Measurements from ENCODE around the gene NAGPA. TPM values are rescaled to one million over a fixed set of nuclear protein-coding genes. Genes with fewer than 3 reads are reported as not detected.
"Not testable (repeated sequence)": the region's sequence is repeated elsewhere in the genome, so short reads cannot be mapped to it uniquely, and the experiment has no call there.

The NAGPA gene, protein sequence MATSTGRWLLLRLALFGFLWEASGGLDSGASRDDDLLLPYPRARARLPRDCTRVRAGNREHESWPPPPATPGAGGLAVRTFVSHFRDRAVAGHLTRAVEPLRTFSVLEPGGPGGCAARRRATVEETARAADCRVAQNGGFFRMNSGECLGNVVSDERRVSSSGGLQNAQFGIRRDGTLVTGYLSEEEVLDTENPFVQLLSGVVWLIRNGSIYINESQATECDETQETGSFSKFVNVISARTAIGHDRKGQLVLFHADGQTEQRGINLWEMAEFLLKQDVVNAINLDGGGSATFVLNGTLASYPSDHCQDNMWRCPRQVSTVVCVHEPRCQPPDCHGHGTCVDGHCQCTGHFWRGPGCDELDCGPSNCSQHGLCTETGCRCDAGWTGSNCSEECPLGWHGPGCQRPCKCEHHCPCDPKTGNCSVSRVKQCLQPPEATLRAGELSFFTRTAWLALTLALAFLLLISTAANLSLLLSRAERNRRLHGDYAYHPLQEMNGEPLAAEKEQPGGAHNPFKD
- 23.1 and 31.6 TPM in 2 replicates for total RNA-seq (2014; rRNA removed; shearing (Covaris generic))

DNA sequence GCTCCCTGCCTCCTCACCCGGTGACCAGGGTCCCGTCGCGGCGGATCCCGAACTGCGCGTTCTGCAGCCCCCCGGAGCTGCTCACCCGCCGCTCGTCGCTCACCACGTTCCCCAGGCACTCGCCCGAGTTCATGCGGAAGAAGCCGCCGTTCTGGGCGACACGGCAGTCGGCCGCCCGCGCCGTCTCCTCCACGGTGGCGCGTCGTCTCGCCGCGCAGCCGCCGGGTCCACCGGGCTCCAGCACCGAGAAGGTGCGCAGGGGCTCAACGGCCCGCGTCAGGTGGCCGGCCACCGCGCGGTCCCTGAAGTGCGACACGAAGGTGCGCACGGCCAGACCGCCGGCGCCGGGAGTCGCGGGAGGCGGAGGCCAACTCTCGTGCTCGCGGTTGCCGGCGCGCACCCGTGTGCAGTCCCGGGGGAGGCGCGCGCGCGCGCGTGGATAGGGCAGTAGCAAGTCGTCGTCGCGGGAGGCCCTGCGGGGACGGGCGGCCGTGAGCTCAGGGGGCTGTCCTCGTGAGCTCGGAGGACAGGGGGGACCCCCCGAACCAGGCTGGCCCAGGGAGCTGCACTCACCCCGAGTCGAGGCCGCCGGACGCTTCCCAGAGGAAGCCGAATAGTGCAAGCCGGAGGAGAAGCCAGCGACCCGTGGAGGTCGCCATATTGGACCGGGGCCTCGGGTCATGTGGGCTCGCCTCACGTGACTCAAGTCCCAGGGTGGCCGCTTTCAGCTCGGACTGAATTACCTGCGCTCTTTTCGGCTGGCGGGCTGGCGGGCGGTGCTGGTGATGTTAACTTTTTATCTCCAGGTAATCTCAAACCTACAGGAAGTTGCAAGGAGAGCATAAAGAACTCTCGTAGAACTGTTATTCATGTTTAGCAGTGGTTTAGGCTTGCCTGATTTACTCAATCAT lies at the start of gene NAGPA:
Gene NAGPA, minus strand, starts transcription at position 680 of the 911 bp plus-strand sequence. Its CDS starts 21 bp downstream, at position 659.
- DNase-seq (ENCODE audit: low spot score) = peak; percentile 88
- in situ Hi-C loops (cut with HindIII; ENCODE audit: low sequenced_read_pairs) = no loop called here

DNA sequence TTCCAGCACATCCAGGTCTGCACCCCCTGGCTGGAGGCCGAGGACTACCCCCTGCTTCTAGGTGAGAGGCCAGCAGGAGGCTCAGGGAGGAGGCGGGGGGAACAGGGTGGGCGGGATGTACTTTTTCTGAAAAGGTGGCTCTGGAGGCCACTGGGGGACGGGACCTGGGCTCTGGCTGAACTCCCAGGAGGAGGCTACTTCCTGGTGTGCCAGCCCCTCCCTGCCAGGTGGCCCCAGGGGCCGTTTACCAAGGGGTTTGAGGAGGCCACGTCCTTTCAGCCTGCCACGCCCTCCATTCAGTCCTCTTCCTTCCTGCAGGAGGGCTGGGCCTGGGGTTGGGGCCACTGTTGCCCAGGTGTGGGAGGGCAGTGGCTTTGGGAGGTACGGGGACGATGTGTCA lies 47.3 kb upstream of the NAGPA start:
- in situ Hi-C loops (cut with HindIII; ENCODE audit: low sequenced_read_pairs); DNase-seq (ENCODE audit: low spot score): not testable (repeated sequence)

DNA sequence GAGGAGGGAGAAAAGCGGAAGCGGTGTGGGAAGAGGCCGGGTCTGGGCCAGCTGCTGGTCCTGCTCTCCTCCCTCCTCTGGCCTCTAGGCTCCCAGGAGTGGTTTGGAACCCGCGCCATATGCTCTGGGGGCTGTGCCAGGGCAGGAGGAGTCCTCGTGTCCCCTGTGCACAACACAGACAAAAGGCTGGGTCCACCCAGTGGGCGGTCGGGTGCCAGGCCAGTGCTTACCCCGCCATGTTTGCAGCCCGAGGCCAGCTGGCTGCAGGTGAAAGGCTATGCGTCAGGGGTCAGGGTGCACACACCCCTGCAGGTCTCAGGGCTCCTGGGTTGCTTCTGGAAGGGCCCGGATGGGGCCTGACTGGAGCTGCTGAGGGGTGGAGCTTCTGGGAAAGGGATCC lies 46.7 kb upstream of the NAGPA start:
- in situ Hi-C loops (cut with HindIII; ENCODE audit: low sequenced_read_pairs); DNase-seq (ENCODE audit: low spot score): not testable (repeated sequence)

DNA sequence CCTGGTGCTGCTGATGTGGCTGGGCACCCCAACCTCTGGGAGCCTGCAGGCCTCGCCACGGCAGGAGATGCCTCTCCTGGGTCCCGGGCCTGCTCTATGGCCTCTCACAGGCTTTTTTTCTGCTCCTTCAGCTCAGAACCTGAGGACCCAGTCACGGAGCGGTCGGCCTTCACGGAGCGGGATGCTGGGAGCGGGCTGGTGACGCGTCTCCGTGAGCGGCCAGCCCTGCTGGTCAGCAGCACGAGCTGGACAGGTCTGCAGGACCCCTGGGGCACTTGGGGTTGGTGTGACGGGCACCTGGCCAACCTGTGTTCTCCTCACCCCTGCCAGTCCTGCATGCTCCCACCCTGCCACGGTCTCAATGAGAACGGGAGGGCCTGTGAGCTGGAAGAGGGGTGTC lies 44.9 kb upstream of the NAGPA start:
- DNase-seq (ENCODE audit: low spot score) = no peak
- in situ Hi-C loops (cut with HindIII; ENCODE audit: low sequenced_read_pairs) = no loop called here

DNA sequence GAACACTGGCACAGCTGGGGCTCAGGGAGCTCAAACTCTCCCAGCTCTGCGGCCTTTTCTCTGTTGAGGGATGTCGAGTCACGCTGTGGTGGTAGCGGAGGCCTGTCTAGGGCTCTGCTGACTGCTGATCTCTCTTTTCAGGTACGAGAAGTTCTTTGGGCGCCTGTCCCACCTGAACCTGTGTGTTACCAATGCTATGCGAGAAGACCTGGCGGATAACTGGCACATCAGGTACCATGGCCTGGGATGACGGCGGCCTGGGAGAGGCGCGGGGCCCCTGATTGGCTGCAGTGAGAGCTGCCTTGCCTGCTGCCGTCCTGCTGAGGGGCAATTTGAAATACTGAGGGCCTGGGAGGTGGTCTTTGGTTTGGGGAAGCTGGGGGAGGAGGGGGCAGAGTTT lies 43.6 kb upstream of the NAGPA start:
- in situ Hi-C loops (cut with HindIII; ENCODE audit: low sequenced_read_pairs) = no loop called here
- no peak for DNase-seq (ENCODE audit: low spot score)

DNA sequence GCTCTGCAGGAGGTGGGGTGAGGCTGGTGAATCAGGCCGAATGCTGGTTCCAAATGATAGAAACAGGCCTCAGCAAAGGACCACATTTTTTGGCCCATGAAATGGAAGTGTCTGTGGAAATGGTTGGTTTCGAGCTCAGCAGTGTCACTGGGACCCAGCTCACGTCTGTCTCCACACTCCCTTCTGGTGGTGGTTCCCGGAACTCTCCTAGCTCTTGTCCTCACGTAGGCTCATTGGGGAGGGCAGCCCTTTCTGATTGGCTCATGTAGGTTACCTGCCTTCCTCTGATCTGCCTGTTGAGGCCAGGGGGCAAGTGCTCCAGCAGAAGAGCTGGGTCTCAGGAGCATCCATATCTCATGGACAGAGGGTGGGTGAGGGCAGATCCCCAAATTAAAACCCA lies 41.9 kb upstream of the NAGPA start:
- in situ Hi-C loops (cut with HindIII; ENCODE audit: low sequenced_read_pairs) = no loop called here

DNA sequence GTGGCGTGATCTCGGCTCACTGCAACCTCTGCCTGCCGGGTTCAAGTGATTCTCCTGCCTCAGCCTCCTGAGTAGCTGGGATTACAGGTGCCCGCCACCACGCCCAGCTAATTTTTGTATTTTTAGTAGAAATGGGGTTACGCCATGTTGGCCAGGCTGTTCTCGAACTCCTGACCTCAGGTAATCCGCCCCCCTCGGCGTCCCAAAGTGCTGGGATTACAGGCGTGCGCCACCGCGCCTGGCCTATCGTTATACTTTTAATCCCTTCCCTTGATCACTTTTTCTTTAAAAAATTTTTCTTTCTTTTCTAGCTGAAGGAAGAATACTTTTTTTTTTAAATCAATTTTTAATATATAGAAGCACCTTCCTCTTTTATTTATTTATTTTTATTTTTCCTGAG lies 40.0 kb upstream of the NAGPA start:
- in situ Hi-C loops (cut with HindIII; ENCODE audit: low sequenced_read_pairs); DNase-seq (ENCODE audit: low spot score): not testable (repeated sequence)

More for the DNA sequence above, 41.9 kb upstream of the NAGPA start:
- no peak for DNase-seq (ENCODE audit: low spot score)

DNA sequence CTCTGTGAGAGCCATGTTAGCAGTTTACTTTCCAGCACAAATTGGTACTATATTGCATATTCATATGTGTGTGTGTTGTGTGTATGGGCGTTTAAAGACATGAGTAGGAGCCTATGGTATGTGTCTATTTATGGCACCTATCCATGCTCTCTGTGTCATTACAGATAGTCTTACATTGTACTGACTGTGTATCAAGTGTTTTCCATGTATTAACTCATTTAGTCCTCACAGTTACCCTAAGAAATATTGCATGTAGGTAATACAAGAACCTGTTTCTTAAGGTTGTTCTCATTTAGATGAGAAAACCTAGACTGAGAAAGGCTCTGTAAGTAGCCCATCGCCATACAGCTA lies 39.5 kb upstream of the NAGPA start:
- in situ Hi-C loops (cut with HindIII; ENCODE audit: low sequenced_read_pairs) = no loop called here
- no peak for DNase-seq (ENCODE audit: low spot score)

DNA sequence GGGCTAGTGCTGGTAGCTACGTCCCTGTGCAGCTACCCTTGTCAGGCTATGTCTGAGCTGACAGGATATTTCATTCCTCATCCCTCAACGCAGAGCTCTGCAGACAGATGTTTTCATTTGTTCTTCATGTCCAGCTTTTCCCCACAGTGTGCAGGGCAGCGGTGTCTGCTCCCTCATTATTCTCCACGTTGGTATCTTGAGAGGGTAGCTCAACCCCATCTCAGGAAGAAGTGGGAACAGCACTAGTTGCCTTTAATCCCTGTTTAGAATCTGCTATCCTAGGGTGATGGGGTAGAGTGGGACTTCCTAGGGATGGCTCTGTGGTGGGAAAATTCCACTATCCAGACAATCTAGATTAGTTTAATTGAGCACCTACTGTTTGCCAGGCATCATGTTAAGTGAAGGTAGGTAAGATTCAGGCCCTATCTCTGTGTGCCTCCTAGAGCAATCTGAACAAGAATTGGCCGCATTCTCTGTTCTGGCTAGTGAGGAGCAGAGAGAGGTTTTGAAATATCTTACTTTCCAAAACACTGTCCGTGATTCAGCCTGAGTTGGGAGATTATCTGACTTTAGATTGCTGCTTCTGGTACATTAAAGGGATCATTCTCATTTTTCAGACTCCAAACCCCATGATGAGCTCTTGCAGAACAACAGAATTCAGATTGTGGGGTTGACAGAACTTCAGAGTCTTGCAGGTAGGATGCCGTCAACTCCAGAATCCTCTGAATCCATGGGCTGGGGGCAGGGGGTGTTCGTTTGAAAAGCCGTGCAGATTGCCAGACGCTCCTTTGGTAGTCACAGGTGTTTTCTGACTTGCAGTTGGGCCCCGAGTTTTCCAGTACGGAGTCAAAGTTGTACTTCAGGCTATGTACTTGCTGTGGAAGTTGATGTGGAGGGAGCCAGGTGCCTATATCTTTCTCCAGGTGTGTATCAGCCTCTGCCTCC lies 38.9 kb upstream of the NAGPA start:
- in situ Hi-C loops (cut with HindIII; ENCODE audit: low sequenced_read_pairs) = no loop called here
- DNase-seq (ENCODE audit: low spot score) = peak; percentile 13

DNA sequence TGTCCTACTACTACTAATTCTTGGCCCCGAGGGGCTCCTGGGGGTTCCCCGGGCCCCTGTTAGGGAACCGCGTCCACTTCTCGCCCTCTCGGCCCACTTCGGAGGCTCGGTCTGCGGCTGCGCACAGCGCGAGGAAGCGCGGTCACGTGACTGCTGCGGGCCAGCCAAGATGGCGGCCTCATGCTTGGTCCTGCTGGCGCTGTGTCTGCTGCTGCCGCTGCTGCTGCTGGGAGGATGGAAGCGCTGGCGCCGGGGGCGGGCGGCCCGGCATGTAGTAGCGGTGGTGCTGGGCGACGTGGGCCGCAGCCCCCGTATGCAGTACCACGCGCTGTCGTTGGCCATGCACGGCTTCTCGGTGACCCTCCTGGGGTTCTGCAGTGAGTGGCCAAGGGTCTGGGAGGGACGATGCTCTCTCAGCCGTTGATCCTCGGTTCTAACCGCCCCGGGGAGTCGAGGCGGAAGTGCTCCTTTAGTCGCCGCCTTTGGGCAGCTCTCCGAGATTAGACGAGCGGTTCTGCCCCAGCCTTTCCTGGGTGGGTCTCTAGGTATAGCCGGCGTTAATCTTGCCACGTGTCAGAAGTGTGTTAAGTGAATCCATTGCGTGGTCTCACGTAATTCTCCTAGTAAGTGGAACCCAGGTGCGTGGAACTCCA lies 38.1 kb upstream of the NAGPA start, which contains the start of gene ALG1:
Gene ALG1, plus strand, starts transcription at position 163 of the 653 bp plus-strand sequence. Its CDS starts 7 bp downstream, at position 170.
- in situ Hi-C loops (cut with HindIII; ENCODE audit: low sequenced_read_pairs) = no loop called here

DNA sequence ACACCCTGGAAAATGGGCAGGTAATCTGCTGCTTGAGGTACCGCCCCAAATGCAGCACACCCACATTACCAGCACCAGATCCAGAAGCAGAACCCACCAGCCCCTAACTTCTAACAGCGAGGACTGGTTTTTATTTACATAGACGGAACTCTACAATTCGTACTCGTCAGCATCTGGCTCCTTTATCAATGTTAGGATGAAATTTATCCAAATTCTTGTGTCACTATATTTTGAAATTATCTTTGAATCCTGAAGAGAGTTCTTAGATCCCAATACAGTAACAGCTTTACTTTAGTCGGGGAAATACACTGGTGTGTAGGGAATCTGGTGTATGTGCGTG lies 37.6 kb upstream of the NAGPA start:
- no peak for DNase-seq (ENCODE audit: low spot score)
- in situ Hi-C loops (cut with HindIII; ENCODE audit: low sequenced_read_pairs) = no loop called here

More for the DNA sequence above, 38.1 kb upstream of the NAGPA start, which contains the start of gene ALG1:
- DNase-seq (ENCODE audit: low spot score) = peak; percentile 81

DNA sequence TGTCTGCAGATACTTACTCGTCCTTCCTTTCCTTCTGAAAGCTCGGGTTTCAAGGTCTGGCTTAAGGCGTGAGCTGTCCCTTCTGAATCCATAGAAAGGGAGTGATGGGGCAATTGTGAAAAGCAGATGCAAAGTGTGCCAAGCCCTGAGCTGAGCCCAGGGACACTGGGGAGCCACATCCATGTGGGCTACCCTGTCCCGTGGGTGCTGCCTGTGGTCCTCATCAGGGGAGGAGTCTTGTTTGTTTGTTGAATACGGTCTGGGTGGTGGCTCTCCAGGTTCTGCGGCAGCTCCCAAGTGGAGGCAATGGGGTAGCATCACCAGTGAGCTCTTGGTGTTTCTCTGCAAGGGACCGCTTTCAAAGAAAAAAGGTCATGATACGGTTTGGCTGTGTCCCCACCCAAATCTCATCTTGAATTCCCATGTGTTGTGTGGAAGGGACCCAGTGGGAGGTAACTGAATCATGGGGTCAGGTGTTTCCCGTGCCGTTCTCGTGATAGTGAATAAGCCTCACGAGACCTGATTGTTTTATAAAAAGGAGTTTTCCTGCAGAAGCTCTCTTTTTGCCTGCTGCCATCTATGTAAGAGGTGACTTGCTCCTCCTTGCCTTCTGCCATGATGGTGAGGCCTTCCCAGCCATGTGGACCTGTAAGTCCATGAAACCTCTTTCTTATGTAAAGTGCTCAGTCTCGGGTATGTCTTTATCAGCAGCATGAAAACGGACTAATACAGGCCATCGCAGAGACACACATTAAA lies 36.9 kb upstream of the NAGPA start:
- no peak for DNase-seq (ENCODE audit: low spot score)
- in situ Hi-C loops (cut with HindIII; ENCODE audit: low sequenced_read_pairs) = no loop called here

DNA sequence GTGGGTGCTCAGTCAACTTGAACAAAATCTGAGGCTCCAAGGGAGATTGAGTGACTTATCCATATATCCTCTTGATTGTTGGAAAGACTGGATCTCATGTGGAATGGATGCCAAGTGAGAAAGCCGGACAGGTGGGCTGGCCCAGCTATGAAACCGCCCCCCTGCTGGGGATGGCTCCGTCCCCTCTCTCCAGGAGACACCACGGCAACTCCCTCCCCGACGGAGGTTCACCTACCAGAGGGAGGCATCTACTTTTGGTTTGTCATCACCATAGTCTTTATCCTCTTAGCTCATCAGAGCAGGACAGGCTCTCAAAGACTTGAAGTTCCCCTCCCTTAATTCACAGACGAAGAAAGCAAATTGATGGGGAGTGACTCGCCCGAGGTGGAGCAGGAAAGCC lies 36.1 kb upstream of the NAGPA start:
- DNase-seq (ENCODE audit: low spot score) = no peak

DNA sequence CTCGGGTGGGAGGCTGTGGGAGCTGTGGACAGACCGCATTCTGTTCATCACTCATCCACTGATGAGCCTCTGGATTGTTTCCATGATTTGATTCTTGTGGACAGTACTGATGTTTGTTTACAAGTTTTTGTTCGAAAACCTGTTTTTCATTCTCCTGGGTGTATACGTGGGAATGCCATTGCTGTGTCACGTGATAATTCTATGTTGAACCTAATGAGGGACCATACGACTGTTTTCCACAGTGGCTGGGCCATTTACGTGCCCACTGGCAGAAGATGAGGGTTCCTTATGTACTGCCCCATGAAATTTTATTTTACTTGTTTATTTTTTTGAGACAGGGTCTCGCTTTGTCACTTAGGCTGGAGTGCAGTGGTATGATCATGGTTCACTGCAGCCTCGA lies 35.3 kb upstream of the NAGPA start:
- in situ Hi-C loops (cut with HindIII; ENCODE audit: low sequenced_read_pairs) = no loop called here
- no peak for DNase-seq (ENCODE audit: low spot score)

More for the DNA sequence above, 36.1 kb upstream of the NAGPA start:
- in situ Hi-C loops (cut with HindIII; ENCODE audit: low sequenced_read_pairs) = no loop called here

DNA sequence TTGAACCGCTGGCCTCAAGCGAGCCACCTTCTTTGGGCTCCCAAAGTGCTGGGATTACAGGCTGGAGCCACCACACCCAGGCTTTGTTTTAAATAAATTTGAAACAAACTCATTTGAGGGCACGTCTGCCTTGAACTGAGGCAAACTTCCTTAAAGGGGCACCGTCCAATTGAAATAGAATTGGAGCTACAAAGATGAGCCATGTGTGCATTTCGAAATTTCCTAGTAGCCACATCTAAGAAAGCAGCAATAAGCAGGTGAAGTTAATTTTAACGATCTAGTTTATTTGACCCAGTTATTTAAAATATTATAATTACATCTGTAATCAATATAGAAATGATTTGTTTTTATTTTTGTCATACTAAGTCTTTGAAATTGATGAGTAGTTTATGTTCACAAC lies 32.8 kb upstream of the NAGPA start:
- DNase-seq (ENCODE audit: low spot score) = no peak
- in situ Hi-C loops (cut with HindIII; ENCODE audit: low sequenced_read_pairs) = no loop called here

DNA sequence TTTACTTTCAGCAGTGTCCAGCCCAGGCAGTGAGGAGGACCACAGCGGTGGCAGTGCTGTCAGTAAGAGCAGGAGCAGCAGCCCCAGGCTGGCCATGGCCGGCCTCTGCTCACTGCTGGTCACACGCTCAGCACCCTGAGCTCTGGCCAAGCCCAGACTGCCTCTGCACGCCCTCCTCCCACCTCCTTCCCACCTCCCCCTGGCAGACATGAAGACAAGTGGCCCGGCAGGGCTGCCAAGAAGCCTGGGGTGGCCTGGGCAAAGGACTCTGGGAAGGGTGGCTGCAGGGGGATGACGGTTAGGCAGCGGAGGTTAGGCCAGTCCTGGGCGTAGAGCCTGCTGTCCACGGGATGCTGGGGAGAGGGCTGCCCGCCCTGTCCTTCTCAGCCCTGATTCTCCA lies 32.1 kb upstream of the NAGPA start, which contains the start of gene C16orf89:
Gene C16orf89, minus strand, starts transcription at position 144 of the 400 bp plus-strand sequence. Its CDS starts 48 bp downstream, at position 96.
- in situ Hi-C loops (cut with HindIII; ENCODE audit: low sequenced_read_pairs) = no loop called here
- peak; percentile 70 for DNase-seq (ENCODE audit: low spot score)

DNA sequence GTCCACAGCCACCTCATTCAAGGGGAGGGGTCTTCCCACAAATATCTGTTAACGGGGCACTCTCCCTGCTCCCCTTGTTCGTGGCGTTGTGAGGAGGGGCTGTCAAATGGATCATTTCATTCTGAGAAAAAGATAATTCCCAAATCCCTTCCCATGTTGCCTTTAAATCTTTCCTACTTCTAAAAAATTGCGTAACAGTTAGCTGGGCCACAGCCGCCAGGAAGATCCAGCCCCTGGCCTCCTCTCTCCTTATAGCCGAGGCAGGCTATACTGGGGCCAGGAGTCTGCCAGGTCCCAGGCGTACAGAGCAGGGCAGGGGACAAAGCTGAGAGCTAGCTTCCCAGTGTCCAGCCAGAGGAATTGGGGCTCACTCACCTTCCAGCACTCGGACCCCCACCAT lies 31.6 kb upstream of the NAGPA start:
- in situ Hi-C loops (cut with HindIII; ENCODE audit: low sequenced_read_pairs) = no loop called here
- DNase-seq (ENCODE audit: low spot score) = no peak

DNA sequence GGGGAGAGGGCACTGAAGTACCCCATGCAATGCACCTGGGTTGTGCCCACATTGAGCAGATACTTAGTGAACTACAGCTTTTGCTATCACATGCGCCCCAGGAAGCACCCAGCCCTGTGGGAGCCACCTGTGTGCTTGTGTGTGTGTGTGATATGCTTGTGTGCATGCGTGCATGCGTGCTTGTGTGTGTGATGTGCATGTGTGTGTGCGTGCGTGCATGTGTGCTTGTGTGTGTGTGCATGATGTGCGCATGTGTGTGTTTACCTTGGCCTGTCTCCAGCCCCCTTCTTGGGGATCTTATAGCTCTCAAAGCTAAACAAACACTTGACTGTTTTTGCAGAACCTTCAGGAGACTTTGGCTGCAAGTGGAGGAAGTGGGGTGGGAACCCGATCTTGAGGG lies 31.2 kb upstream of the NAGPA start:
- in situ Hi-C loops (cut with HindIII; ENCODE audit: low sequenced_read_pairs) = no loop called here
- DNase-seq (ENCODE audit: low spot score) = peak; percentile 15

All from G401 (cell line).